SU-DHL-6 (cell line): ENCODE measurements around the gene EDEM3.
"Not testable (repeated sequence)": the region's sequence is repeated elsewhere in the genome, so short reads cannot be mapped to it uniquely, and the experiment has no call there.

ENCODE experiments used
- H2AFZ ChIP-seq: fragments of 200-600 bp; sonication (generic); 2 replicates; pipeline ENCODE4 v1.6.1; 2014; ENCODE audit warnings: low read depth, mild to moderate bottlenecking, moderate library complexity, mixed read lengths, antibody characterized with exemption, low read length; ENCODE audit not compliant: severe bottlenecking
- H3F3A ChIP-seq: fragments of 200-600 bp; shearing (Covaris generic); 2 replicates; pipeline ENCODE4 v1.6.0; 2016; ENCODE audit warnings: antibody characterized with exemption, mild to moderate bottlenecking; ENCODE audit not compliant: insufficient read depth
- H3K27ac ChIP-seq: fragments of 200-600 bp; sonication (generic); 2 replicates; pipeline ENCODE4 v1.5.1; 2016; ENCODE audit warnings: low read depth, mild to moderate bottlenecking, low read length, moderate library complexity, mixed read lengths
- H3K27me3 ChIP-seq: fragments of 200-600 bp; sonication (generic), shearing (Covaris generic); 2 replicates; pipeline ENCODE4 v1.6.0; 2014; ENCODE audit warnings: mild to moderate bottlenecking, low read length
- H3K36me3 ChIP-seq: fragments of 200-600 bp; sonication (generic); 2 replicates; pipeline ENCODE4 v1.6.1; 2014; ENCODE audit warnings: mild to moderate bottlenecking, low read length, mixed read lengths
- H3K4me2 ChIP-seq: fragments of 300-600, 200-600 bp; shearing (Covaris generic), sonication (generic); 2 replicates; pipeline ENCODE4 v1.6.0; 2014; ENCODE audit warnings: low read length, low read depth, mild to moderate bottlenecking; ENCODE audit not compliant: poor library complexity, severe bottlenecking
- H3K4me3 ChIP-seq: fragments of 200-600 bp; sonication (generic); 2 replicates; pipeline ENCODE4 v1.5.1; 2014; ENCODE audit warnings: antibody characterized with exemption, low read length, mild to moderate bottlenecking, mixed read lengths; ENCODE audit not compliant: insufficient read depth, poor library complexity, severe bottlenecking
- H3K79me2 ChIP-seq: fragments of 200-600 bp; sonication (generic); 2 replicates; pipeline ENCODE4 v1.6.1; 2014; ENCODE audit warnings: mild to moderate bottlenecking, low read length, moderate library complexity; ENCODE audit not compliant: insufficient read depth
- H3K9ac ChIP-seq: fragments of 200-600 bp; sonication (generic); 2 replicates; pipeline ENCODE4 v1.7.0; 2014; ENCODE audit warnings: mild to moderate bottlenecking, low read length
- H3K9me2 ChIP-seq: fragments of 200-600 bp; sonication (generic); replicated peaks from 2 replicates; pipeline ENCODE4 v1.6.1; 2014; ENCODE audit warnings: low read length; ENCODE audit not compliant: insufficient read depth
- H3K9me3 ChIP-seq: fragments of 200-600 bp; sonication (generic); 2 replicates; pipeline ENCODE4 v1.6.1; 2014; ENCODE audit warnings: low read length, mixed read lengths; ENCODE audit not compliant: insufficient read depth
- H4K20me1 ChIP-seq: fragments of 200-600 bp; sonication (generic); 2 replicates; pipeline ENCODE4 v1.6.1; 2014; ENCODE audit warnings: low read depth, mild to moderate bottlenecking, antibody characterized with exemption, low read length, moderate library complexity, mixed read lengths
- CTCF ChIP-seq: fragments of 200-600 bp; sonication (generic); IDR thresholded peaks from one replicate; pipeline ENCODE4 v1.5.1; 2017; ENCODE audit warnings: antibody characterized with exemption, mild to moderate bottlenecking, low read length, moderate library complexity; ENCODE audit not compliant: insufficient read depth, poor library complexity, severe bottlenecking
- EZH2phosphoT487 ChIP-seq: fragments of 200-600 bp; sonication (generic), shearing (Covaris generic); conservative IDR thresholded peaks from 2 replicates; pipeline ENCODE4 v1.6.1; 2018; ENCODE audit warnings: mild to moderate bottlenecking, antibody characterized with exemption, low read length, moderate library complexity, mixed read lengths

EDEM3 gene

GRCh38 chr1:184684285-184685074, 70.2 kb downstream of the EDEM3 start:
- H3K9me2 ChIP-seq: no peaks in the 10 kb centered on the region
- TF ChIP-seq CTCF (no peak), EZH2phosphoT487 (no peak)
- 0 out of 2 replicates have a peak, but pooled peaks cover 4% of the 10 kb centered on the region for H3K36me3 ChIP-seq
- H3K9me3 ChIP-seq: no peaks in the 10 kb centered on the region; the same call in 1 of the 2 replicates
- no peaks in the 10 kb centered on the region for H4K20me1 ChIP-seq
- H3K4me2 ChIP-seq: peak overlapping the region; percentile 23
- H3K79me2 ChIP-seq: no peaks in the 10 kb centered on the region
- H2AFZ ChIP-seq: no peak overlapping the region
- H3K9ac ChIP-seq: no peak overlapping the region
- 0 out of 2 replicates have a peak, but pooled peaks cover under 1% of the 10 kb centered on the region for H3F3A ChIP-seq
- H3K27me3 ChIP-seq: no peaks in the 10 kb centered on the region
- H3K4me3 ChIP-seq: no peak overlapping the region
- H3K27ac ChIP-seq: no peak overlapping the region

GRCh38 chr1:184682956-184683355, 71.7 kb downstream of the EDEM3 start:
- H3K4me2 ChIP-seq: no peak overlapping the region
- TF ChIP-seq EZH2phosphoT487 (no peak), CTCF (no peak)
- H3K27me3 ChIP-seq: no peaks in the 10 kb centered on the region
- H3F3A ChIP-seq: no peaks in the 10 kb centered on the region
- no peaks in the 10 kb centered on the region for H4K20me1 ChIP-seq
- H3K36me3 ChIP-seq: 0 out of 2 replicates have a peak, but pooled peaks cover 4% of the 10 kb centered on the region
- H3K79me2 ChIP-seq: no peaks in the 10 kb centered on the region
- no peak overlapping the region for H3K4me3 ChIP-seq
- no peaks in the 10 kb centered on the region for H3K9me2 ChIP-seq
- no peak overlapping the region for H3K27ac ChIP-seq
- H2AFZ ChIP-seq: no peak overlapping the region
- no peak overlapping the region for H3K9ac ChIP-seq
- no peaks in the 10 kb centered on the region; the same call in 1 of the 2 replicates for H3K9me3 ChIP-seq

- H3K4me2 ChIP-seq, H3K4me3 ChIP-seq, H3K36me3 ChIP-seq, H3F3A ChIP-seq, H3K27ac ChIP-seq, H3K9ac ChIP-seq, H3K9me2 ChIP-seq, H3K9me3 ChIP-seq, H4K20me1 ChIP-seq, H3K79me2 ChIP-seq, H3K27me3 ChIP-seq, H2AFZ ChIP-seq: not testable (repeated sequence)
Measured at GRCh38 chr1:184680611-184681225, 73.9 kb downstream of the EDEM3 start.

GRCh38 chr1:184679472-184679871, 75.2 kb downstream of the EDEM3 start:
- not testable (repeated sequence) for H3K79me2 ChIP-seq, H3K27me3 ChIP-seq, H3K36me3 ChIP-seq

More at GRCh38 chr1:184679472-184679871, 75.2 kb downstream of the EDEM3 start:
- H3K4me3 ChIP-seq, H2AFZ ChIP-seq, H3K4me2 ChIP-seq, H3K9me2 ChIP-seq, H3K27ac ChIP-seq, H3K9ac ChIP-seq, H3F3A ChIP-seq, H3K9me3 ChIP-seq, H4K20me1 ChIP-seq: not testable (repeated sequence)
